A549 (cell line): Measurements from ENCODE around the gene RXRA. TPM values are rescaled to one million over a fixed set of nuclear protein-coding genes. Genes with fewer than 3 reads are reported as not detected.

Experiments used
- ATAC-seq, 2 experiments: fragments of 200-7000 bp in 1 of 2; fragments of >200 bp in 1 of 2; cut with Nextera tagmentation in 1 of 2; cut with Tn5 transposase in 1 of 2; 3 replicates each; pipeline versions ENCODE4 v1.8.0 to v1.9.1; 2018 to 2020; ENCODE audit warnings: mild to moderate bottlenecking in 1 of 2, moderate library complexity in 1 of 2
- CTCF ChIA-PET: fragments of 300-600 bp; sonication (Branson Sonifier 250); formaldehyde crosslinking; extraction: SDS; loops from one replicate; lab custom pipeline; 2021; ENCODE audit warnings: antibody characterized with exemption, inconsistent platforms; lab: Yijun Ruan, JAX
- POLR2A ChIA-PET: fragments of 350-600 bp; formaldehyde crosslinking; extraction: SDS; loops from one replicate; lab custom pipeline; 2021; ENCODE audit warnings: antibody characterized with exemption, inconsistent platforms; lab: Yijun Ruan, JAX
- DNase-seq, 2 experiments: peaks; one replicate each; pipeline versions ENCODE4 v3.0.0 to v3.0.0-alpha.2; 2011 to 2016; ENCODE audit warnings: low read depth in 1 of 2, low spot score in 1 of 2
- FAIRE-seq: peaks from 2 replicates; lab custom pipeline; 2011; peaks lifted over from hg19 to GRCh38; lab: Jason Lieb, UNC
- H3K27ac ChIP-seq, 2 experiments: fragments of >200 bp; sonication (Bioruptor Twin); formaldehyde crosslinking; 3 replicates each; pipeline ENCODE4 v1.5.1; 2016 to 2017
- H3K4me1 ChIP-seq: fragments of >200 bp; sonication (Bioruptor Twin); formaldehyde crosslinking; 3 replicates; pipeline ENCODE4 v1.6.1; 2016
- H3K4me2 ChIP-seq: fragments of >200 bp; sonication (Bioruptor Twin); formaldehyde crosslinking; 3 replicates; pipeline ENCODE4 v1.6.1; 2016
- H3K4me3 ChIP-seq: fragments of >200 bp; sonication (Bioruptor Twin); formaldehyde crosslinking; 3 replicates; pipeline ENCODE4 v1.5.1; 2016
- H3K9me3 ChIP-seq: fragments of >200 bp; sonication (Bioruptor Twin); formaldehyde crosslinking; 3 replicates; pipeline ENCODE4 v1.6.1; 2016
- BHLHE40 ChIP-seq: IDR thresholded peaks from 2 replicates; pipeline ENCODE4 v1.6.1; 2012; ENCODE audit warnings: low read depth, low read length, inconsistent platforms
- CBX2 ChIP-seq: fragments of 200-600 bp; sonication (generic); IDR thresholded peaks from 2 replicates; pipeline ENCODE4 v1.6.1; 2016; ENCODE audit warnings: low read depth, mild to moderate bottlenecking, borderline replicate concordance
- CHD2 ChIP-seq: fragments of 150-350 bp; IDR thresholded peaks from 2 replicates; pipeline ENCODE4 v1.6.1; 2014; ENCODE audit warnings: low read length; ENCODE audit not compliant: partially characterized antibody
- EHF ChIP-seq: fragments of 250-450 bp; sonication (Bioruptor Pico); IDR thresholded peaks from 2 replicates; pipeline ENCODE4 v1.5.0; 2020; ENCODE audit warnings: mild to moderate bottlenecking
- ESRRA ChIP-seq: fragments of 150-350 bp; IDR thresholded peaks from 2 replicates; pipeline ENCODE4 v1.6.1; 2014; ENCODE audit warnings: mild to moderate bottlenecking, low read length, borderline replicate concordance
- HDAC2 ChIP-seq: fragments of 200-600 bp; sonication (generic); IDR thresholded peaks from 2 replicates; pipeline ENCODE4 v1.6.1; 2016
- HEYL ChIP-seq: fragments of 250-450 bp; sonication (Bioruptor Pico); IDR thresholded peaks from 2 replicates; pipeline ENCODE4 v1.8.0; 2021; ENCODE audit warnings: mild to moderate bottlenecking, moderate library complexity
- HOXA7 ChIP-seq: fragments of 250-450 bp; sonication (Bioruptor Pico); IDR thresholded peaks from 2 replicates; pipeline ENCODE4 v1.5.0; 2020; ENCODE audit warnings: mild to moderate bottlenecking, moderate library complexity
- HOXB13 ChIP-seq: fragments of 250-450 bp; sonication (Bioruptor Pico); IDR thresholded peaks from 2 replicates; pipeline ENCODE4 v1.5.0; 2020; ENCODE audit warnings: low read depth, mild to moderate bottlenecking, moderate library complexity
- HOXB5 ChIP-seq: fragments of 250-450 bp; sonication (Bioruptor Pico); IDR thresholded peaks from 2 replicates; pipeline ENCODE4 v1.5.0; 2020; ENCODE audit warnings: mild to moderate bottlenecking, moderate library complexity
- KDM5A ChIP-seq: fragments of 200-600 bp; sonication (generic); IDR thresholded peaks from 2 replicates; pipeline ENCODE4 v1.6.1; 2016; ENCODE audit warnings: antibody characterized with exemption, mild to moderate bottlenecking
- MAZ ChIP-seq: fragments of 150-350 bp; IDR thresholded peaks from 2 replicates; pipeline ENCODE4 v1.6.1; 2014; ENCODE audit warnings: antibody characterized with exemption, low read depth, low read length, borderline replicate concordance
- MYC ChIP-seq: IDR thresholded peaks from 2 replicates; pipeline ENCODE4 v1.6.1; 2012; ENCODE audit warnings: mild to moderate bottlenecking, inconsistent platforms, low read length, improper control_type of control experiment, borderline replicate concordance
- NPAS2 ChIP-seq: fragments of 250-450 bp; sonication (Bioruptor Pico); IDR thresholded peaks from 2 replicates; pipeline ENCODE4 v1.8.0; 2022; ENCODE audit warnings: mild to moderate bottlenecking, moderate library complexity, borderline replicate concordance
- NR3C1 ChIP-seq: fragments of >200 bp; sonication (Bioruptor Twin); formaldehyde crosslinking; IDR thresholded peaks from 3 replicates; pipeline ENCODE4 v1.6.1; 2017
- POLR2A ChIP-seq: IDR thresholded peaks from 2 replicates; pipeline ENCODE4 v1.6.1; 2012; ENCODE audit warnings: mild to moderate bottlenecking, low read length
- RAD21 ChIP-seq, 2 experiments: fragments of >200 bp in 1 of 2; sonication (Bioruptor Twin) in 1 of 2; formaldehyde crosslinking in 1 of 2; IDR thresholded peaks in 1 of 2; conservative IDR thresholded peaks in 1 of 2; 2 replicates in 1 of 2; 3 replicates in 1 of 2; pipeline ENCODE4 v1.6.1; 2012 to 2018; ENCODE audit warnings: inconsistent platforms in 1 of 2
- RARB ChIP-seq: fragments of 250-450 bp; sonication (Bioruptor Pico); IDR thresholded peaks from 2 replicates; pipeline ENCODE4 v1.8.0; 2021; ENCODE audit warnings: mild to moderate bottlenecking, moderate library complexity
- RFX5 ChIP-seq: fragments of 450-650 bp; IDR thresholded peaks from 2 replicates; pipeline ENCODE4 v1.7.1; 2014; ENCODE audit warnings: antibody characterized with exemption, mild to moderate bottlenecking, moderate library complexity
- SMC3 ChIP-seq: fragments of >200 bp; sonication (Bioruptor Twin); formaldehyde crosslinking; IDR thresholded peaks from 3 replicates; pipeline ENCODE4 v1.6.1; 2018; ENCODE audit warnings: inconsistent platforms
- SREBF2 ChIP-seq: fragments of 450-650 bp; IDR thresholded peaks from 2 replicates; pipeline ENCODE4 v1.6.1; 2014; ENCODE audit warnings: mild to moderate bottlenecking, moderate library complexity
- ZFP36 ChIP-seq: fragments of 450-650 bp; IDR thresholded peaks from 2 replicates; pipeline ENCODE4 v1.6.1; 2014; ENCODE audit warnings: borderline replicate concordance; ENCODE audit not compliant: partially characterized antibody
- ZNF302 ChIP-seq: fragments of 250-450 bp; sonication (Bioruptor Pico); IDR thresholded peaks from 2 replicates; pipeline ENCODE4 v1.9.0; 2021; ENCODE audit warnings: inconsistent platforms, mild to moderate bottlenecking, moderate library complexity
- WGBS: methylation state at CpG from one replicate; pipeline ENCODE4 v1.1.6; 2017; ENCODE audit errors: missing lambda C conversion rate; 5-methylcytosine and 5-hydroxymethylcytosine counted together
- polyA plus RNA-seq, 4 experiments: library from polyadenylated mRNA; depleted of rRNA in 3 of 4; stranded (reverse); fragments of >200 nt; fragmentation: RNase III in 1 of 4; extraction: RNeasy Plus Mini Kit Qiagen cat#74134 plus additional on column Dnase treatment in 1 of 4; gene quantifications; 2 replicates in 3 of 4; 3 replicates in 1 of 4; pipeline ENCODE4 v1.2.3, GENCODE V29; 2011 to 2017
- TF ChIP-seq, protein P1 (sequence below): fragments of 250-450 bp; sonication (Bioruptor Pico); IDR thresholded peaks from 2 replicates; pipeline ENCODE4 v1.5.0; 2021; ENCODE audit warnings: mild to moderate bottlenecking, moderate library complexity, borderline replicate concordance
- TF ChIP-seq, protein P2 (sequence below): fragments of 200-600 bp; sonication (generic); IDR thresholded peaks from 2 replicates; pipeline ENCODE4 v1.6.1; 2016; ENCODE audit warnings: antibody characterized with exemption, mild to moderate bottlenecking, moderate library complexity
- TF ChIP-seq, protein P3 (sequence below): IDR thresholded peaks from 2 replicates; pipeline ENCODE4 v1.6.1; 2012
- TF ChIP-seq, protein P4 (sequence below): fragments of 250-450 bp; sonication (Bioruptor Pico); IDR thresholded peaks from 2 replicates; pipeline ENCODE4 v1.5.0; 2020; ENCODE audit warnings: low read depth, mild to moderate bottlenecking, moderate library complexity
- TF ChIP-seq, protein P5 (sequence below): IDR thresholded peaks from 2 replicates; pipeline ENCODE4 v1.6.1; 2012; ENCODE audit warnings: low read depth, borderline replicate concordance

RXRA gene
- polyA plus RNA-seq, 2 of the 4 experiments (the other 2 are of a cell fraction) = 6.6 to 23.9 TPM

DNA sequence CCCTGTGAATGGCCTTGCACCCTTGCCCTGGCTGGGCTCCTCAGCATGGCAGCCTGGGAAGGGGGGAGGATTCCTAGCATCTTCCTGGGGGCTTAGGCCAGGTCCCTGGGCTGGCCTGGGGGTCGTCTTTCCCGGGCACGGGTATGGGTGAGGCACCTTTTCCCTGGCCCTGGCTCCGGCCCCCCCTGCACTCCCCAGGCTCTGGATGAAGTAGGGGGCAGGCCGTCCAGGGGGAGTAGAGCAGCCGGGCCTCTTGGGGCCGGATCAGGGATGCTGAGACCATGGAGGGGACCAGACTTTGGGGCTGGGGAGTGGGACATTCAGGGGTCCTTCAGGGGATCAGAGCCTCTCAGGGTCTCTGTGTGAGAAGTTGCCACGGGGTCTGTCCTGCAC lies 6.6 kb downstream of the RXRA start:
- ChIA-PET CTCF (interaction anchor here (2.6 kb wide), 2 partner anchors 110 to 162 kb away, joined by 9 to 10 read pairs; no protein-coding TSS in a partner anchor), POLR2A (no interaction called here)
- Histone ChIP-seq H3K4me1 (peaks cover 45% of the 10 kb centered on the region), H3K27ac (peak overlapping the region in 1 of 2 experiments; percentile 4; a peak in 3 of 6 replicates), H3K9me3 (no peaks in the 10 kb centered on the region), H3K4me3 (no peak overlapping the region), H3K4me2 (no peak overlapping the region)
- ATAC-seq (no peak), FAIRE-seq (no peak), DNase-seq (no peak)
- TF ChIP-seq BHLHE40 = no peak
- no peak for TF ChIP-seq MYC
- TF ChIP-seq EHF = no peak
- TF ChIP-seq HDAC2 = no peak
- no peak for TF ChIP-seq KDM5A
- TF ChIP-seq ZNF302 (CRISPR knock-in tag) = no peak
- no peak for TF ChIP-seq POLR2A
- TF ChIP-seq, protein P1, sequence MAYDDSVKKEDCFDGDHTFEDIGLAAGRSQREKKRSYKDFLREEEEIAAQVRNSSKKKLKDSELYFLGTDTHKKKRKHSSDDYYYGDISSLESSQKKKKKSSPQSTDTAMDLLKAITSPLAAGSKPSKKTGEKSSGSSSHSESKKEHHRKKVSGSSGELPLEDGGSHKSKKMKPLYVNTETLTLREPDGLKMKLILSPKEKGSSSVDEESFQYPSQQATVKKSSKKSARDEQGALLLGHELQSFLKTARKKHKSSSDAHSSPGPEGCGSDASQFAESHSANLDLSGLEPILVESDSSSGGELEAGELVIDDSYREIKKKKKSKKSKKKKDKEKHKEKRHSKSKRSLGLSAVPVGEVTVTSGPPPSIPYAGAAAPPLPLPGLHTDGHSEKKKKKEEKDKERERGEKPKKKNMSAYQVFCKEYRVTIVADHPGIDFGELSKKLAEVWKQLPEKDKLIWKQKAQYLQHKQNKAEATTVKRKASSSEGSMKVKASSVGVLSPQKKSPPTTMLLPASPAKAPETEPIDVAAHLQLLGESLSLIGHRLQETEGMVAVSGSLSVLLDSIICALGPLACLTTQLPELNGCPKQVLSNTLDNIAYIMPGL = no peak
- TF ChIP-seq HEYL (CRISPR knock-in tag) = no peak
- TF ChIP-seq NPAS2 = no peak
- no peak for TF ChIP-seq ESRRA
- no peak for TF ChIP-seq MAZ
- TF ChIP-seq, protein P2, sequence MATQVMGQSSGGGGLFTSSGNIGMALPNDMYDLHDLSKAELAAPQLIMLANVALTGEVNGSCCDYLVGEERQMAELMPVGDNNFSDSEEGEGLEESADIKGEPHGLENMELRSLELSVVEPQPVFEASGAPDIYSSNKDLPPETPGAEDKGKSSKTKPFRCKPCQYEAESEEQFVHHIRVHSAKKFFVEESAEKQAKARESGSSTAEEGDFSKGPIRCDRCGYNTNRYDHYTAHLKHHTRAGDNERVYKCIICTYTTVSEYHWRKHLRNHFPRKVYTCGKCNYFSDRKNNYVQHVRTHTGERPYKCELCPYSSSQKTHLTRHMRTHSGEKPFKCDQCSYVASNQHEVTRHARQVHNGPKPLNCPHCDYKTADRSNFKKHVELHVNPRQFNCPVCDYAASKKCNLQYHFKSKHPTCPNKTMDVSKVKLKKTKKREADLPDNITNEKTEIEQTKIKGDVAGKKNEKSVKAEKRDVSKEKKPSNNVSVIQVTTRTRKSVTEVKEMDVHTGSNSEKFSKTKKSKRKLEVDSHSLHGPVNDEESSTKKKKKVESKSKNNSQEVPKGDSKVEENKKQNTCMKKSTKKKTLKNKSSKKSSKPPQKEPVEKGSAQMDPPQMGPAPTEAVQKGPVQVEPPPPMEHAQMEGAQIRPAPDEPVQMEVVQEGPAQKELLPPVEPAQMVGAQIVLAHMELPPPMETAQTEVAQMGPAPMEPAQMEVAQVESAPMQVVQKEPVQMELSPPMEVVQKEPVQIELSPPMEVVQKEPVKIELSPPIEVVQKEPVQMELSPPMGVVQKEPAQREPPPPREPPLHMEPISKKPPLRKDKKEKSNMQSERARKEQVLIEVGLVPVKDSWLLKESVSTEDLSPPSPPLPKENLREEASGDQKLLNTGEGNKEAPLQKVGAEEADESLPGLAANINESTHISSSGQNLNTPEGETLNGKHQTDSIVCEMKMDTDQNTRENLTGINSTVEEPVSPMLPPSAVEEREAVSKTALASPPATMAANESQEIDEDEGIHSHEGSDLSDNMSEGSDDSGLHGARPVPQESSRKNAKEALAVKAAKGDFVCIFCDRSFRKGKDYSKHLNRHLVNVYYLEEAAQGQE = no peak
- no peak for TF ChIP-seq RAD21 (conservative IDR thresholded peaks at IDR 0.05 in 1 of 2, IDR thresholded peaks at IDR 0.05 in 1 of 2)
- no peak for TF ChIP-seq CHD2
- no peak for TF ChIP-seq RFX5
- TF ChIP-seq NR3C1 = no peak
- TF ChIP-seq, protein P3, sequence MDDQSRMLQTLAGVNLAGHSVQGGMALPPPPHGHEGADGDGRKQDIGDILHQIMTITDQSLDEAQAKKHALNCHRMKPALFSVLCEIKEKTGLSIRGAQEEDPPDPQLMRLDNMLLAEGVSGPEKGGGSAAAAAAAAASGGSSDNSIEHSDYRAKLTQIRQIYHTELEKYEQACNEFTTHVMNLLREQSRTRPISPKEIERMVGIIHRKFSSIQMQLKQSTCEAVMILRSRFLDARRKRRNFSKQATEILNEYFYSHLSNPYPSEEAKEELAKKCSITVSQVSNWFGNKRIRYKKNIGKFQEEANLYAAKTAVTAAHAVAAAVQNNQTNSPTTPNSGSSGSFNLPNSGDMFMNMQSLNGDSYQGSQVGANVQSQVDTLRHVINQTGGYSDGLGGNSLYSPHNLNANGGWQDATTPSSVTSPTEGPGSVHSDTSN = no peak
- WGBS = 90% methylated on average over 2 of the region's 8 CpGs

DNA sequence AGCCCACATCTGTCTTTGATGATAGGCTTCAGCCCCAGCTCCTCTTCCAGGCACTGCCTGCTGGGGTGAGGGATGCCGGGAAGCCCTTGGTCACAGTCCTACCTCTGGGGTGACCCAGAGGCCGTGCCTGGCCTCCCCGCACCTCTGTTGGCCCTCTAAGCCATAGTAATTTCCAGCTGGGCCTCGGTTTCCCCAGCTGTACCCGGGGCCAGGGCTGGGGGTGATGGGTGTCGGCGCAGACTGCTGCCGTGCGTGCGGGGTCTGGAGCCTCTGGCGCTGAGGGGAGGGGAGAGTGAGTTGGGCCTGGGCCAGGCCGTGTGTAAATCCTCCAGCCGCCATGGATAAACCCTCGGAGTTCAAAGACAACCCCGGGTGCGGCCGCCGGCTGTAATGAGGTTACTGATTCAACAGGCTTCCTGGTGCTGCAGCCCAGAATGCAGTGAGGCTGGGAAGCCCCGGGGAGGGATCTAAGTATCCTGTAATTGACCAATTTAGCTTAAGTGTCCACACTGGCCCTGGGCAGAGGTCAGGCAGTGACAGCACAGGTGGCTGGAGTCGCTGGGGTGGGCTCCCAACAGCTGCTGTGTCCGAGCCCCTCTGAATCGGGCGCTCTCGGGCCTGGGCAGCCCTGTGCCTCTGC lies 7.1 kb downstream of the RXRA start:
- Histone ChIP-seq H3K4me3 (no peak overlapping the region), H3K4me1 (peaks cover 39% of the 10 kb centered on the region), H3K9me3 (no peaks in the 10 kb centered on the region), H3K27ac (peak overlapping the region in 1 of 2 experiments; percentile 4; a peak in 2 of 6 replicates), H3K4me2 (no peak overlapping the region)
- CTCF ChIA-PET = interaction anchor here (2.3 to 2.6 kb wide), 3 partner anchors 11 to 162 kb away, joined by 7 to 10 read pairs (median 9); no protein-coding TSS in a partner anchor
- DNase-seq = no peak
- POLR2A ChIA-PET = no interaction called here
- 66% methylated on average over 22 of the region's 24 CpGs for WGBS
- no peak for FAIRE-seq
- no peak for ATAC-seq
- TF ChIP-seq ZFP36 (no peak), RARB (CRISPR knock-in tag) (no peak), HDAC2 (no peak), SREBF2 (no peak), HOXA7 (CRISPR knock-in tag) (no peak), HOXB5 (no peak), HOXB13 (CRISPR knock-in tag) (no peak), POLR2A (no peak), SMC3 (no peak), ESRRA (no peak), CBX2 (no peak)
- TF ChIP-seq, protein P4, sequence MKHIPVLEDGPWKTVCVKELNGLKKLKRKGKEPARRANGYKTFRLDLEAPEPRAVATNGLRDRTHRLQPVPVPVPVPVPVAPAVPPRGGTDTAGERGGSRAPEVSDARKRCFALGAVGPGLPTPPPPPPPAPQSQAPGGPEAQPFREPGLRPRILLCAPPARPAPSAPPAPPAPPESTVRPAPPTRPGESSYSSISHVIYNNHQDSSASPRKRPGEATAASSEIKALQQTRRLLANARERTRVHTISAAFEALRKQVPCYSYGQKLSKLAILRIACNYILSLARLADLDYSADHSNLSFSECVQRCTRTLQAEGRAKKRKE (CRISPR knock-in tag) = no peak
- TF ChIP-seq, protein P1 = no peak
- TF ChIP-seq, protein P5, sequence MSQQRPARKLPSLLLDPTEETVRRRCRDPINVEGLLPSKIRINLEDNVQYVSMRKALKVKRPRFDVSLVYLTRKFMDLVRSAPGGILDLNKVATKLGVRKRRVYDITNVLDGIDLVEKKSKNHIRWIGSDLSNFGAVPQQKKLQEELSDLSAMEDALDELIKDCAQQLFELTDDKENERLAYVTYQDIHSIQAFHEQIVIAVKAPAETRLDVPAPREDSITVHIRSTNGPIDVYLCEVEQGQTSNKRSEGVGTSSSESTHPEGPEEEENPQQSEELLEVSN = no peak
